Measurements from ENCODE around the gene OR5K2.

Gene OR5K2

GRCh38 chr3:98497381-98497780, at the start of gene OR5K2:
Gene OR5K2, plus strand, starts transcription at chr3:98497681. Its CDS starts 0 bp downstream, at chr3:98497681.
- no peak for DNase-seq

- DNase-seq, result no peak
Observed at GRCh38 chr3:98449606-98450193, 47.8 kb upstream of the OR5K2 start.

- DNase-seq, result no peak
Observed at GRCh38 chr3:98450372-98450771, 47.1 kb upstream of the OR5K2 start.

- DNase-seq, result no peak
Observed at GRCh38 chr3:98453827-98454226, 43.7 kb upstream of the OR5K2 start.

- no peak for DNase-seq
Observed at GRCh38 chr3:98454929-98455328, 42.6 kb upstream of the OR5K2 start.

GRCh38 chr3:98457543-98457942, 39.9 kb upstream of the OR5K2 start:
- no peak for DNase-seq

GRCh38 chr3:98460220-98460619, 37.3 kb upstream of the OR5K2 start:
- no peak for DNase-seq

GRCh38 chr3:98462901-98463300, 34.6 kb upstream of the OR5K2 start, which contains the start of gene OR5K1:
Gene OR5K1, plus strand, starts transcription at chr3:98463201. Its CDS starts 6,376 bp downstream, at chr3:98469577.
- no peak for DNase-seq

GRCh38 chr3:98482717-98483482, 14.6 kb upstream of the OR5K2 start:
- DNase-seq, result no peak

GRCh38 chr3:98483626-98484025, 13.9 kb upstream of the OR5K2 start:
- no peak for DNase-seq

- no peak for DNase-seq
Observed at GRCh38 chr3:98500019-98500418, 2.5 kb downstream of the OR5K2 start.

- DNase-seq, result peak; percentile 1 to 19
Observed at GRCh38 chr3:98501270-98501669, 3.8 kb downstream of the OR5K2 start.

GRCh38 chr3:98501863-98502576, 4.5 kb downstream of the OR5K2 start:
- no peak for DNase-seq

- DNase-seq, result no peak
Observed at GRCh38 chr3:98504539-98504938, 7.1 kb downstream of the OR5K2 start.

- no peak for DNase-seq
Observed at GRCh38 chr3:98508582-98508981, 11.1 kb downstream of the OR5K2 start.

- no peak for DNase-seq
Observed at GRCh38 chr3:98512576-98512975, 15.1 kb downstream of the OR5K2 start.

GRCh38 chr3:98513091-98513511, 15.6 kb downstream of the OR5K2 start:
- DNase-seq, result no peak

- no peak for DNase-seq
Observed at GRCh38 chr3:98513736-98514135, 16.3 kb downstream of the OR5K2 start.

GRCh38 chr3:98514948-98515347, 17.5 kb downstream of the OR5K2 start:
- DNase-seq, result no peak

- peak; percentile 40 to 93 for DNase-seq
Observed at GRCh38 chr3:98518816-98519215, 21.3 kb downstream of the OR5K2 start.

GRCh38 chr3:98519351-98519750, 21.9 kb downstream of the OR5K2 start:
- DNase-seq, result no peak

- DNase-seq, result peak in 1 of 2 donors; percentile 57
Observed at GRCh38 chr3:98521897-98522543, 24.5 kb downstream of the OR5K2 start.

All from hippocampal formation (tissue), 2 donors.